Tibial artery (tissue), 4 donors: ENCODE measurements around the gene SLC25A11.

Source experiments
- DNase-seq, 2 donors: peaks; one replicate each; pipeline ENCODE4 v3.0.0-alpha.2; 2019
- H3K27ac ChIP-seq, 2 donors: fragments of 200-600 bp; sonication (generic) in 1 of 2; 1 replicate in 1 of 2; 2 replicates in 1 of 2; pipeline ENCODE4 v1.5.1; 2018 to 2019; ENCODE audit warnings: mild to moderate bottlenecking in 1 of 2
- H3K27me3 ChIP-seq, 2 donors: fragments of 200-600 bp; sonication (generic) in 1 of 2; one replicate each; pipeline versions ENCODE4 v1.5.1 to v1.6.0; 2016 to 2019
- H3K36me3 ChIP-seq, 3 donors: fragments of 200-600 bp; sonication (generic) in 2 of 3; one replicate each; pipeline ENCODE4 v1.5.1; 2016 to 2019; ENCODE audit warnings: mild to moderate bottlenecking in 2 of 3
- H3K4me1 ChIP-seq, 4 donors: fragments of 200-600 bp; sonication (generic) in 2 of 4; 1 replicate in 3 of 4; 2 replicates in 1 of 4; pipeline ENCODE4 v1.5.1; 2016 to 2019
- H3K4me3 ChIP-seq, 2 donors: fragments of 200-600 bp; sonication (generic) in 1 of 2; 1 replicate in 1 of 2; 2 replicates in 1 of 2; pipeline ENCODE4 v1.5.1; 2018 to 2019; ENCODE audit warnings: mild to moderate bottlenecking in 2 of 2
- H3K9me3 ChIP-seq, 3 donors: fragments of 200-600 bp; sonication (generic) in 1 of 3; one replicate each; pipeline ENCODE4 v1.5.1; 2016 to 2019
- CTCF ChIP-seq, 2 experiments: fragments of 200-600 bp in 1 of 2; fragments of 450-650 bp in 1 of 2; IDR thresholded peaks; one replicate each; pipeline ENCODE4 v1.5.1; 2017 to 2019; ENCODE audit warnings: antibody characterized with exemption in 2 of 2, mild to moderate bottlenecking in 1 of 2, moderate library complexity in 1 of 2
- intact Hi-C: fragments of 100-400 bp; cut with DNase I; formaldehyde crosslinking; loops from one replicate; pipeline ENCODE4 v1.15.0; 2023; ENCODE audit warnings: low total_unique reads

SLC25A11 gene

GRCh38 chr17:4972752-4973151, 32.9 kb upstream of the SLC25A11 start:
- no peaks in the 10 kb centered on the region for H3K27me3 ChIP-seq
- peak overlapping the region in 1 of 2 donors; percentile 6 for H3K27ac ChIP-seq
- intact Hi-C loops: no loop called here
- no peaks in the 10 kb centered on the region for H3K9me3 ChIP-seq
- no peak for TF ChIP-seq CTCF (IDR thresholded peaks at IDR 0.05)
- H3K4me3 ChIP-seq: no peak overlapping the region
- H3K4me1 ChIP-seq: peaks cover 0 to 24% (median 22%) of the 10 kb centered on the region in 4 donors
- DNase-seq: no peak
- peaks cover 29 to 78% (median 60%) of the 10 kb centered on the region in 3 donors for H3K36me3 ChIP-seq

DNA sequence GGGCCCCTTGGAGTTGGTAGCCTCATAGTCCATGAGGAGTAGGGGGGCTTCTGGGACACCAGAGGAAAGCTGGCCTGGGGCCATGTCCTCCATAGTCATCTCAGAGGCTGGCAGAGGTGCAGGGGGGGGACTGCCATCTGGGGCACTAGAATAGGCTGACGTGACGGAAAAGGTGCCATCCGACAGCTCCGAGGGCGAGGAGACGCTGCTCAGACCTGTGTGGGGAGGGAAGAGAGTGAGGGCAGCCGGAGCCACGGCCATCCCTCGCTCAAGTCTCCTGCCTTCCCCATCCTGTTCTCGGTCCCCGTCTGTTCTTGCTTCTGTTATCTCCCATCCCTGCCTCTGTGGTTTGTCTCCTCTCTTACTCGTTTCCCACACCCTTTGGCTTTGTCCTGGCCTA, 32.5 kb upstream of the SLC25A11 start:
- H3K27me3 ChIP-seq: no peaks in the 10 kb centered on the region
- no peak for DNase-seq
- H3K9me3 ChIP-seq: no peaks in the 10 kb centered on the region
- H3K4me3 ChIP-seq: no peak overlapping the region
- TF ChIP-seq CTCF (IDR thresholded peaks at IDR 0.05): no peak
- H3K36me3 ChIP-seq: peaks cover 25 to 73% (median 56%) of the 10 kb centered on the region in 3 donors
- H3K4me1 ChIP-seq: peaks cover 0 to 24% (median 22%) of the 10 kb centered on the region in 4 donors
- intact Hi-C loops: no loop called here
- H3K27ac ChIP-seq: peak overlapping the region; percentile 5 to 6

DNA sequence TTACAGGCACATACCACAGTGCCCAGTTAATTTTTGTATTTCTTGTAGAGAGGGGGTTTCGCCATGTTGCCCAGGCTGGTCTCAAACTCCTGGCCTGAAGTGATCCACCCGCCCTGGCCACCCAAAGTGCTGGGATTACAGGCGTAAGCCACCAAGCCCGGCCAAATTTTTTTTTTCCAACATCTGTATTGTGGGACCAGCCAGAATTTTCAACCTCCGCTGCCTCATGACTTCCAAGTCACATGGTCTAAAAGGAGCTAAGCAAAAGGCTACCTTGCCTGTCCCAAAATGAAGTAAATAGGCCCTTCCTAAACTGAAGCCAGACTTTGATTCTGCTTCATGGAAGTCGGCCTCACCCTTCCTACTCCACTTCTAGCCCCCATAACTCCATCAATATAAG, 32.0 kb upstream of the SLC25A11 start:
- no peak overlapping the region for H3K27ac ChIP-seq
- H3K36me3 ChIP-seq: peaks cover 20 to 68% (median 51%) of the 10 kb centered on the region in 3 donors
- no peak for TF ChIP-seq CTCF (IDR thresholded peaks at IDR 0.05)
- intact Hi-C loops: no loop called here
- no peaks in the 10 kb centered on the region for H3K27me3 ChIP-seq
- H3K9me3 ChIP-seq: no peaks in the 10 kb centered on the region
- no peak for DNase-seq
- H3K4me1 ChIP-seq: peaks cover 0 to 24% (median 22%) of the 10 kb centered on the region in 4 donors
- H3K4me3 ChIP-seq: no peak overlapping the region

GRCh38 chr17:4970273-4970672, 30.4 kb upstream of the SLC25A11 start:
- peak overlapping the region; percentile 90 to 92 for H3K27ac ChIP-seq
- peaks cover 0 to 35% (median 34%) of the 10 kb centered on the region in 4 donors for H3K4me1 ChIP-seq

GRCh38 chr17:4969551-4970173, 29.8 kb upstream of the SLC25A11 start:
- Histone ChIP-seq H3K36me3 (peaks cover 15 to 50% (median 44%) of the 10 kb centered on the region in 3 donors), H3K27me3 (no peaks in the 10 kb centered on the region), H3K9me3 (no peaks in the 10 kb centered on the region), H3K4me3 (peak overlapping the region in 1 of 2 donors; percentile 66), H3K4me1 (peaks cover 0 to 35% (median 34%) of the 10 kb centered on the region in 4 donors), H3K27ac (peak overlapping the region; percentile 90 to 92)
- intact Hi-C loops: no loop called here
- TF ChIP-seq CTCF (IDR thresholded peaks at IDR 0.05): no peak
- DNase-seq: no peak

More at GRCh38 chr17:4970273-4970672, 30.4 kb upstream of the SLC25A11 start:
- H3K9me3 ChIP-seq: no peaks in the 10 kb centered on the region
- no peak for DNase-seq
- H3K36me3 ChIP-seq: peaks cover 15 to 54% (median 45%) of the 10 kb centered on the region in 3 donors
- H3K4me3 ChIP-seq: no peak overlapping the region
- TF ChIP-seq CTCF (IDR thresholded peaks at IDR 0.05): no peak
- no peaks in the 10 kb centered on the region for H3K27me3 ChIP-seq
- intact Hi-C loops: no loop called here
